Activated CD8-positive, alpha-beta memory T cell treated with anti-CD3 and anti-CD28 coated beads, Interleukin-2, amount 50 U/mL, for 1 hour (primary cell): ENCODE data around the gene FASTKD1.
"Not testable (repeated sequence)": the region's sequence is repeated elsewhere in the genome, so short reads cannot be mapped to it uniquely, and the experiment has no call there.

ENCODE experiments used
- DNase-seq: peaks from one replicate; pipeline ENCODE4 v3.0.0-alpha.2; 2020; ENCODE audit errors: extremely low read depth

The FASTKD1 gene

GRCh38 chr2:169570752-169571151 lies 2.9 kb downstream of the FASTKD1 start:
- not testable (repeated sequence) for DNase-seq

- DNase-seq = no peak
Measured at GRCh38 chr2:169569948-169570347, 3.7 kb downstream of the FASTKD1 start.

GRCh38 chr2:169565686-169566085 lies 8.0 kb downstream of the FASTKD1 start:
- DNase-seq = no peak

- DNase-seq = no peak
Measured at GRCh38 chr2:169562519-169562918, 11.1 kb downstream of the FASTKD1 start.

- not testable (repeated sequence) for DNase-seq
Measured at GRCh38 chr2:169562084-169562483, 11.6 kb downstream of the FASTKD1 start.

GRCh38 chr2:169561364-169561763 lies 12.3 kb downstream of the FASTKD1 start:
- no peak for DNase-seq

GRCh38 chr2:169546756-169547155 lies 26.9 kb downstream of the FASTKD1 start:
- DNase-seq = no peak

- no peak for DNase-seq
Measured at GRCh38 chr2:169542433-169542832, 31.2 kb downstream of the FASTKD1 start.

GRCh38 chr2:169540146-169540545 lies 33.5 kb downstream of the FASTKD1 start:
- no peak for DNase-seq

- DNase-seq = not testable (repeated sequence)
Measured at GRCh38 chr2:169539460-169539859, 34.2 kb downstream of the FASTKD1 start.

- peak; percentile 26 for DNase-seq
Measured at GRCh38 chr2:169528271-169528701, 45.4 kb downstream of the FASTKD1 start.

GRCh38 chr2:169526451-169526850 lies 47.2 kb downstream of the FASTKD1 start:
- no peak for DNase-seq

GRCh38 chr2:169525434-169525833 lies 48.2 kb downstream of the FASTKD1 start:
- no peak for DNase-seq

GRCh38 chr2:169523681-169524080 lies 50.0 kb downstream of the FASTKD1 start:
- DNase-seq = no peak

GRCh38 chr2:169520896-169521295 lies 52.8 kb downstream of the FASTKD1 start:
- DNase-seq = no peak

GRCh38 chr2:169516488-169516995 lies 57.1 kb downstream of the FASTKD1 start:
- DNase-seq = not testable (repeated sequence)

- not testable (repeated sequence) for DNase-seq
Measured at GRCh38 chr2:169514758-169515157, 58.9 kb downstream of the FASTKD1 start.

GRCh38 chr2:169513926-169514325 lies 59.7 kb downstream of the FASTKD1 start:
- no peak for DNase-seq

GRCh38 chr2:169513094-169513493 lies 60.6 kb downstream of the FASTKD1 start:
- DNase-seq = no peak

- no peak for DNase-seq
Measured at GRCh38 chr2:169512525-169512924, 61.1 kb downstream of the FASTKD1 start.

- DNase-seq = no peak
Measured at GRCh38 chr2:169511818-169512217, 61.8 kb downstream of the FASTKD1 start.

GRCh38 chr2:169510496-169510895 lies 63.2 kb downstream of the FASTKD1 start:
- no peak for DNase-seq

- no peak for DNase-seq
Measured at GRCh38 chr2:169509955-169510354, 63.7 kb downstream of the FASTKD1 start.

GRCh38 chr2:169509298-169509885 lies 64.3 kb downstream of the FASTKD1 start, which contains the start of gene KLHL41:
Gene KLHL41 (plus strand): TSS chr2:169509702. CDS start chr2:169509779, 77 bp downstream.
- no peak for DNase-seq
